GM21619 (cell line): ENCODE data around the gene RNF220.

Experiments
- ATAC-seq: cut with Tn5 transposase; IDR thresholded peaks from one replicate; pipeline ENCODE4 v1.9.1; 2021; ENCODE audit not compliant: unreplicated experiment

RNF220 gene

GRCh38 chr1:44425341-44426082 lies 20.5 kb downstream of the RNF220 start:
- ATAC-seq = no peak

DNA sequence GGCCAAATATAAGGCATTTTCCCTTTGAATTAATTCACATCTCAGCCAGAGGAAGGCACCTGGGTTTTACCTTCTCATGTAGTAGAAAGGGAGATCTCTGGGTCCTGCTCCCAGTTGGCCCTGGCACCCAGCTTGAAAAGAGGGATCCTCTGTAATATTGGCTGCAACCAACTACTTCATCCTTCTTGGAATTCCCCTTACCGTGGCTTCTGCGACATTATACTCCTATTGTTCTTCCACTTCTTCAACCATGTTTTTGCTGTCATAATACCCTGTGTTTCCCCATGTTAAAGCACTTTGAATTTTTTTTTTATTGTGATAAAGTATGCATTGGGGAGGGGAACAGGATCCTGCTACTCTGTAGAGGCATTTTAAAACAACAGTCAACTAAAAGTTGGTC lies 26.8 kb downstream of the RNF220 start:
- no peak for ATAC-seq

DNA sequence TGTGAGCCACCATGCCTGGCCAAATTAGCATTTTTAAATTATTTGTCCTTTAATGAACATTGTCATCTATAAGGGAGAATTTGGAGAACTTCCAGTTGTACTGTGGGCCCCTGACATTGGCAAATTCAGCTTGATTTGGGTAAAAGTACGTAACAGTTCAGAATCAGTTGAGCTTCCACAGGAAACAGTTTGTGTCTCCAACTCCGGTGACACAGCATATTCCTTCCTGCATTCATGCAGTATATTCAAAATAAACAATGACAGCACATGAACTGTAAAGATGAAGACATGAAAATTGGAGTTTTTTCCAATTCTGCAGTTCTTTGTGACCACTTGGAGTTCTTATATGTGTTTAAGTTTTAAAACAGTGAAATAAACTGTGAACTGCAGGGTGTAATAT lies 28.2 kb downstream of the RNF220 start:
- ATAC-seq = no peak

GRCh38 chr1:44436401-44437106 lies 31.5 kb downstream of the RNF220 start:
- ATAC-seq = no peak

- no peak for ATAC-seq
Observed at GRCh38 chr1:44437107-44437716, 32.2 kb downstream of the RNF220 start.

DNA sequence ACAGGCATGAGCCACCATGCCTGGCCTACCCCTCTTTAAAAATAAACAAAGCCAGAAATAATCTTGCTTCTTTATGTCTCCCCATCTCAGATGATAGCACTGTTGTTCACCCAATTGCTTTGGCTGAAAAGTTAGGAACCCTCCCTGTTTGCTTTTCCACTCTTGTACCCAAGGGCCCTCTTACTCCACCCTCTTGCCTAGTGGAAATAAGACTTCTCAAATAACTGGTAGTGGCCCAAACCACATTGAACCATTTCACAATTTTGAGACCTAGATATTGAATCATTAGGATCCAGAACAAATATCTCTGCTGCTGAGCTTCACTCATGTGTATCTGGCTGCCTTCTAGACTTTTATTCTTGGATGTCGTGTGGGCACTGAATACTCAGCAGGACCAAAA lies 37.7 kb downstream of the RNF220 start:
- no peak for ATAC-seq

- no peak for ATAC-seq
Observed at GRCh38 chr1:44447051-44447810, 42.2 kb downstream of the RNF220 start.

DNA sequence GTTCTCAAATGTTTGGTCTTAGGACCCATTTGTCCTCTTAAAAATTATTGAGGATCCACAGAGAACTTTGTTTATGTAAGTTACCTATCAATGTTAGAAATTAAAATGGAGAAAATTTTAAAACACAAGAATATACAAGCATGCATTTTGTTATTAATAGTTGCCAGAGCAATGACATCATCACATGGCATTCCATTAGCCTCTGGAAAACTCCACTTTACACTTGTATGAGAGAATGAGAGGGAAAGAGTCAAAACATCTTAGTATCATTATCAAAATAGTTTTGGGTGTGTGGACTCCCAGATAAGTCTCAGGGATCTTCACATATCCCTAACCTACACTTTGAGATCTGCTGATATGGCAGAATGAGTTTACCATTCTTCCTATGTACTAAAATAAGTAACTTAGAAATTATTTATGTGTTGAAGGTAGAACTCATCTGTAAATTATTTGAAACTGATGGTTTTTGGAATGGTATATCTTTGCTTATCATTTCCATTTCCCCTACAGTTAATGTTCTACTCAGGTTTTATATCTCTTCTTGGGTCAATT lies 48.8 kb downstream of the RNF220 start:
- ATAC-seq = no peak

DNA sequence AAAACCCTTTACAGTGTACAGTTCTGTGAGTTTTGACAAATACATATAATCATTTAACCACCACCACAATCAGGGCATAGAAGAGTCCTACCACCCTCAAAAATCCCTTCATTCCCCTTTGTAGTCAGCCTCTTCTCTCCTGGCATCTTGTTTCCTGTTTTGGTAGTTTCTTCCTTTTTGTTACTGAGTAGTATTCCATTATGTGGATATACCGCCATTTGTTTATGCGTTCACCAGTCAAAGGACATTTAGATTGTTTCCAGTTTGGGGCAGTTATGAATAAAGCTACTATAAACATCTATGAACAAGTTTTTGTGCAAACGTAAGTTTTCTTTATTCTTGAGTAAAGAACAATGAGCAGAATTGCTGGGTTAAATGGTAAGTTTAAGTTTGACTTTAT lies 49.6 kb downstream of the RNF220 start:
- no peak for ATAC-seq

- no peak for ATAC-seq
Observed at GRCh38 chr1:44460107-44460882, 55.2 kb downstream of the RNF220 start.

- ATAC-seq = no peak
Observed at GRCh38 chr1:44464361-44464760, 59.3 kb downstream of the RNF220 start.

DNA sequence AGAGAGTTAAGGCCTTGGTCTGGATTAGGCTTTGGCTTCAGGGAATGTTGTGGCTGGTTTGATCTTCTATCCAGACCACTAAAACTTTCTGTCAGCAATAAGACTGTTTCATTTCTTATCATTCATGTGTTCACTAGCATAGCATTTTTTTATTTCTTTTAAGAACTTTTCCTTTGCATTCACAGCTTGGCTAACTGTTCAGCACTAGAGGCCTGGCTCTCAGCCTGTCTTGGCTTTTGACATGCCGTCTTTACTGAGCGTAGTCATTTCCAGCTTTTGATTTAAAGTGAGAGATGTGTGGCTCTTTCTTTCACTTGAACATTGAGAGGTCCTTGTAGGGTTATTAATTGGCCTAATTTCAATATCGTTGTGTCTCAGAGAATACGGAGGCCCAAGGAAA lies 62.5 kb downstream of the RNF220 start:
- no peak for ATAC-seq

GRCh38 chr1:44471911-44472453 lies 66.9 kb downstream of the RNF220 start:
- no peak for ATAC-seq

- no peak for ATAC-seq
Observed at GRCh38 chr1:44472620-44473525, 67.8 kb downstream of the RNF220 start.

DNA sequence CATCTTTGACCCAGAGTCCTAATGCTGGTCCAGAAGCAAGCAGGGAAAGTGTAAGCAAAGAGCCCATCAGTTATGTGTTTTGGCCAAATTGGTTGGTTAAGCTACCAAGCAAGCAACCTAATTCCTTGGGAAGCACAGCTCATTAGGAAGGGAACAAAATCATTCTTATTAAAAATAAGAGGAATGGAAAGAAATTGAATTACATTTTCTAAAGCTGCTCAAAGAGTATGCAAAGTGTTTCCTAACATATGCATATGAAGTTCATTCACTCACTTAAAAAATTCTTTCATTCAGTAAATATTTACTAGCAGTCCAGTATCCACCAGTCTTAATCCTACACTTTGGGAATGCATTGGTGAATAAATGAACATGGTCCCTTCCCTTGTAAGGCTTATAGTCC lies 71.8 kb downstream of the RNF220 start:
- no peak for ATAC-seq

GRCh38 chr1:44481701-44482100 lies 76.6 kb downstream of the RNF220 start:
- ATAC-seq = no peak

GRCh38 chr1:44483089-44483874 lies 78.2 kb downstream of the RNF220 start:
- no peak for ATAC-seq

DNA sequence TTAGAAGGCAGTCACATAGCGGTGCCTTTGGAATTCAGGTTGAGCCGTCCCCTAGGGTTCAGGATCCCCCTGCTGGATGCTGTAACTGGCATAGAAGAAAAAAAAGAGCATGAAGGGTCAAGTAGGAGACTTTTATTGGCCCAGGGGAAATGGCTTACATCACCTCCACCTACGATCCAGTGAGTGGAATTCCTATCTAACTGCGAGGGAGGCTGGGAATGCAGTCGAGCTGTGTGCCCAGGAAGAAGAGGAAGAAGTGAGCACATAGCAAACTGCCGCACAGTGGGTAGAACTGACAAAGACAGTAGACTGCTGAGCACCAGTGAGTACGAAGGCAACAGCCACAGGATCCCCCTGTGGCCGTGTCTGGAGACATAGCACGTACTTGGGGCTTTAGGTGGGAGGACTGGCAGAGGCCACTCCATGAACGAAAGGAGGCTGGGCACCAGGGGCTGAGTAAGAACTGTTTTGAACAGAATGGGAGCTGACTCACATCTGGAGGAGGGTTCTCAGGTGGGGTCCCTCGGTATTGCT lies 79.2 kb downstream of the RNF220 start:
- ATAC-seq = no peak
